H1 (cell line): ENCODE results near the gene LMX1B. TPM values are rescaled to one million over a fixed set of nuclear protein-coding genes. Genes with fewer than 3 reads are reported as not detected.

ENCODE experiments used
- CTCF ChIA-PET: fragments of 300-600 bp; sonication (Branson Sonifier 250); formaldehyde crosslinking; loops from one replicate; lab custom pipeline; 2021; ENCODE audit not compliant: partially characterized antibody; lab: Charles Lee
- POLR2A ChIA-PET: fragments of 300-600 bp; sonication (Branson Sonifier 250); formaldehyde crosslinking; loops from one replicate; lab custom pipeline; 2021; ENCODE audit warnings: inconsistent platforms; ENCODE audit not compliant: partially characterized antibody; lab: Charles Lee
- DNase-seq, 2 experiments: peaks; one replicate each; pipeline versions ENCODE4 v3.0.0 to v3.0.0-alpha.2; 2010 to 2022; ENCODE audit warnings: low spot score in 2 of 2, low read depth in 1 of 2, mixed read lengths in 1 of 2
- FAIRE-seq: peaks from 2 replicates; lab custom pipeline; 2011; peaks lifted over from hg19 to GRCh38; lab: Jason Lieb, UNC
- H2AFZ ChIP-seq: 2 replicates; pipeline ENCODE4 v1.8.1; 2012; ENCODE audit warnings: low read length, inconsistent platforms
- H2AK5ac ChIP-seq: 2 replicates; pipeline ENCODE4 v1.6.1; 2013; ENCODE audit warnings: low read depth, low read length
- H2BK120ac ChIP-seq: replicated peaks from 2 replicates; pipeline ENCODE3; 2013; ENCODE audit warnings: low read depth, low read length, inconsistent platforms
- H2BK12ac ChIP-seq: 2 replicates; pipeline ENCODE4 v1.6.1; 2013; ENCODE audit warnings: low read depth, low read length
- H2BK15ac ChIP-seq: 2 replicates; pipeline ENCODE4 v1.6.1; 2013; ENCODE audit warnings: low read length
- H2BK20ac ChIP-seq: 2 replicates; pipeline ENCODE4 v1.6.1; 2013; ENCODE audit warnings: low read length
- H2BK5ac ChIP-seq: 2 replicates; pipeline ENCODE4 v1.6.1; 2013; ENCODE audit warnings: low read depth, low read length
- H3K14ac ChIP-seq: 2 replicates; pipeline ENCODE4 v1.6.1; 2013; ENCODE audit warnings: inconsistent platforms; ENCODE audit not compliant: insufficient read length
- H3K18ac ChIP-seq: 2 replicates; pipeline ENCODE4 v1.6.1; 2013; ENCODE audit warnings: low read length; ENCODE audit errors: extremely low read depth
- H3K23ac ChIP-seq: 2 replicates; pipeline ENCODE4 v1.6.1; 2013; ENCODE audit warnings: inconsistent platforms; ENCODE audit not compliant: insufficient read length
- H3K23me2 ChIP-seq: 2 replicates; pipeline ENCODE4 v1.6.1; 2013; ENCODE audit warnings: low read depth, low read length
- H3K27ac ChIP-seq: 2 replicates; pipeline ENCODE4 v1.6.1; 2011; ENCODE audit warnings: low read depth, low read length, inconsistent platforms
- H3K27me3 ChIP-seq, 4 experiments: replicated peaks in 1 of 4; 1 replicate in 1 of 4; 2 replicates in 3 of 4; pipeline versions ENCODE4 v1.6.1 to v1.8.1; 2011 to 2013; ENCODE audit warnings: low read length in 3 of 4, mild to moderate bottlenecking in 3 of 4, inconsistent platforms in 2 of 4, mixed read lengths in 2 of 4, moderate library complexity in 1 of 4; ENCODE audit not compliant: control insufficient read depth in 3 of 4, insufficient read depth in 3 of 4; ENCODE audit errors: extremely low read depth in 1 of 4
- H3K36me3 ChIP-seq, 4 experiments: 2 replicates each; pipeline versions ENCODE4 v1.6.1 to v1.8.1; 2011 to 2013; ENCODE audit warnings: mild to moderate bottlenecking in 4 of 4, low read length in 3 of 4, moderate library complexity in 2 of 4, control low read depth in 1 of 4, inconsistent platforms in 1 of 4; ENCODE audit not compliant: insufficient read depth in 4 of 4, control insufficient read depth in 2 of 4
- H3K4ac ChIP-seq: replicated peaks from 2 replicates; pipeline ENCODE3; 2013; ENCODE audit warnings: low read length, low read depth, mixed read lengths, inconsistent platforms; ENCODE audit not compliant: insufficient read length
- H3K4me1 ChIP-seq, 4 experiments: replicated peaks in 1 of 4; 1 replicate in 1 of 4; 2 replicates in 3 of 4; pipeline versions ENCODE4 v1.6.1 to v1.8.1; 2011 to 2013; ENCODE audit warnings: low read length in 3 of 4, inconsistent platforms in 2 of 4, mixed read lengths in 1 of 4; ENCODE audit not compliant: insufficient read depth in 4 of 4, control insufficient read depth in 3 of 4
- H3K4me2 ChIP-seq, 2 experiments: 2 replicates each; pipeline versions ENCODE4 v1.6.1 to v1.8.1; 2011 to 2013; ENCODE audit warnings: low read depth in 2 of 2, low read length in 2 of 2, control low read depth in 1 of 2, inconsistent platforms in 1 of 2, mild to moderate bottlenecking in 1 of 2; ENCODE audit not compliant: insufficient read depth in 1 of 2
- H3K4me3 ChIP-seq, 4 experiments: fragments of 200-600, 300-600 bp in 1 of 4; sonication (generic), shearing (Covaris generic), sonication (Bioruptor Twin) in 1 of 4; 2 replicates each; pipeline versions ENCODE4 v1.5.1 to v1.8.1; 2011 to 2016; ENCODE audit warnings: low read length in 4 of 4, low read depth in 3 of 4, control low read depth in 2 of 4, inconsistent platforms in 2 of 4, mild to moderate bottlenecking in 2 of 4, mixed read lengths in 1 of 4, moderate library complexity in 1 of 4; ENCODE audit not compliant: insufficient read depth in 2 of 4; ENCODE audit errors: extremely low read depth in 1 of 4
- H3K56ac ChIP-seq: replicated peaks from 2 replicates; pipeline ENCODE3; 2013; ENCODE audit warnings: low read depth, mild to moderate bottlenecking, mixed read lengths, low read length, inconsistent platforms; ENCODE audit not compliant: insufficient read length
- H3K79me1 ChIP-seq: 2 replicates; pipeline ENCODE4 v1.6.1; 2013; ENCODE audit warnings: low read depth, low read length, control low read depth
- H3K79me2 ChIP-seq, 2 experiments: 2 replicates each; pipeline versions ENCODE4 v1.6.1 to v1.8.1; 2012 to 2013; ENCODE audit warnings: low read length in 2 of 2, mild to moderate bottlenecking in 2 of 2, inconsistent platforms in 1 of 2; ENCODE audit not compliant: insufficient read depth in 2 of 2, control insufficient read depth in 1 of 2
- H3K9ac ChIP-seq, 4 experiments: replicated peaks in 1 of 4; 1 replicate in 1 of 4; 2 replicates in 3 of 4; pipeline versions ENCODE4 v1.6.1 to v1.8.1; 2011 to 2013; ENCODE audit warnings: low read depth in 3 of 4, low read length in 3 of 4, control low read depth in 2 of 4, mild to moderate bottlenecking in 2 of 4, moderate library complexity in 2 of 4, inconsistent platforms in 1 of 4; ENCODE audit errors: extremely low read depth in 1 of 4
- H3K9me3 ChIP-seq, 2 experiments: 2 replicates each; pipeline versions ENCODE4 v1.6.1 to v1.8.1; 2012 to 2013; ENCODE audit warnings: mild to moderate bottlenecking in 2 of 2, moderate library complexity in 2 of 2, control low read depth in 1 of 2, inconsistent platforms in 1 of 2, low read depth in 1 of 2, low read length in 1 of 2, mixed read lengths in 1 of 2; ENCODE audit not compliant: insufficient read depth in 2 of 2
- H4K20me1 ChIP-seq, 2 experiments: replicated peaks in 1 of 2; 2 replicates each; pipeline versions ENCODE3 to v1.8.1; 2011 to 2013; ENCODE audit warnings: inconsistent platforms in 2 of 2, low read length in 2 of 2, mild to moderate bottlenecking in 1 of 2; ENCODE audit not compliant: insufficient read depth in 2 of 2, control insufficient read depth in 1 of 2
- H4K5ac ChIP-seq: 2 replicates; pipeline ENCODE4 v1.6.1; 2013; ENCODE audit warnings: low read length, low read depth, mixed read lengths, inconsistent platforms; ENCODE audit not compliant: insufficient read length
- H4K8ac ChIP-seq: 2 replicates; pipeline ENCODE4 v1.8.0; 2013; ENCODE audit warnings: mild to moderate bottlenecking, moderate library complexity, low read length, inconsistent platforms; ENCODE audit not compliant: insufficient read depth; ENCODE audit errors: extremely low read depth
- H4K91ac ChIP-seq: replicated peaks from 2 replicates; pipeline ENCODE3; 2013; ENCODE audit warnings: low read length, mixed read lengths, inconsistent platforms; ENCODE audit not compliant: insufficient read length
- YY1 ChIP-seq: IDR thresholded peaks from 2 replicates; pipeline ENCODE4 v1.6.1; 2011; ENCODE audit warnings: low read depth, mild to moderate bottlenecking, low read length
- WGBS, 2 experiments: shearing (Covaris generic) in 1 of 2; methylation state at CpG; one replicate each; pipeline versions ENCODE4 v1.1.6 to v1.1.7; 2013 to 2015; ENCODE audit warnings: low lambda C conversion rate in 2 of 2, mixed read lengths in 2 of 2, inconsistent platforms in 1 of 2, low coverage in 1 of 2, missing lambda C conversion rate in 1 of 2; ENCODE audit not compliant: insufficient replicate concordance in 2 of 2, insufficient coverage in 1 of 2, insufficient read length in 1 of 2; ENCODE audit errors: extremely low coverage in 1 of 2, missing lambda C conversion rate in 1 of 2; 5-methylcytosine and 5-hydroxymethylcytosine counted together
- polyA plus RNA-seq, 7 experiments: library from polyadenylated mRNA; depleted of rRNA in 3 of 7; stranded (reverse) in 5 of 7; unstranded in 2 of 7; fragments of >200 nt in 5 of 7; fragments of 200-250 nt in 2 of 7; gene quantifications; 1 replicate in 5 of 7; 2 replicates in 1 of 7; 4 replicates in 1 of 7; pipeline versions ENCODE4 v1.2.1 to v1.2.3, GENCODE V29; 2011 to 2013; ENCODE audit warnings: missing spikeins in 2 of 7, mixed read lengths in 2 of 7
- total RNA-seq: library from RNA; stranded (reverse); fragmentation: NEBNext Ultra II Directional; extraction: Animal tissue kit (Norgen Biotek cat#: 25700); gene quantifications from 2 replicates; pipeline ENCODE4 v1.2.1, GENCODE V29; 2021

LMX1B gene
- total and polyA plus RNA-seq, 2 of the 8 experiments (the other 6 are each of a cell fraction or from before 2014, with no cell fraction given) = 0.09 to 0.37 TPM

DNA sequence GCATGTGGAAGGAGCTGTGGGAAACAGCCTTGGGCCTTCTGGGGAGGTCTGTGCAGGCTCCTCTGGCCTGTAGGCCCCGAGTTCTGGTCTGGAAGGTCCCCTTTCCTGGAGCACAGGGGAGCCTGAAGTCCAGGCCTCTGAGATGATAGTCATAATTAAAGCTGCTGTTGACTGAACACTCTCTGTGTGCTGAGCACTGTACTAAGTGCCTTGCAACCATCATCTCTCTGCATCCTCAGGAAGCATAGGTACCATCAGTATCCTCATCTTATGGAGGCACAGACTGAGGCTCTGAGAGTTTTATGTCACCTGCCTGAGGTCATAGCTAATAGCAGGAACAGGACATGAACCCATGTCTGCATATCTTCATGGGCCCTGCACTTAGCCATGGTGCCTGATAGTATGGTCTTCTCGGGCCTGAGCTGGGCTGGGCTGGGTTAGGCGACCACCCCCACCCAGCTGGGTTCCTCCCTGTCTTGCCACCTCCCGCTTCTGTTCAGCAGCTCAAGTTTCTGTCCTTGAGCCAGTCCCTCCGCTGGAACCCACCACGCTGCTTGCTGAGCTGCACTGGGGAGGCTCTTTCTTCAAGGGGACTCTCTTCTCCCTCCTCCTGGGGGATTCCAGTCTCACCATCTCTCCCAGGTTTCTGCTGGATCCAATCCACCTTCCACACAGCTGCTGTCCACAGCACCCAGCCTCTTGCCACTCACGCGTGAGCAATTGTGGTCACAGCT lies 27.6 kb downstream of the LMX1B start:
- Histone ChIP-seq H3K79me2 (no peaks in the 10 kb centered on the region), H2BK12ac (peak overlapping the region; percentile 70; the same call in 1 of the 2 replicates), H3K4me1 (peaks cover 0 to 23% (median 11%) of the 10 kb centered on the region in 4 experiments; a peak in 6 of 7 replicates), H3K4me2 (no peak overlapping the region), H3K36me3 (no peaks in the 10 kb centered on the region), H3K18ac (0 out of 2 replicates have a peak overlapping the region, but pooled peaks have one; percentile 9), H3K4ac (no peak overlapping the region), H3K56ac (no peak overlapping the region), H3K27me3 (peaks cover 10 to 58% (median 45%) of the 10 kb centered on the region in 4 experiments), H4K20me1 (peaks cover 0 to 8% of the 10 kb centered on the region in 2 experiments), H4K91ac (no peak overlapping the region), H2BK120ac (no peak overlapping the region), H3K14ac (no peak overlapping the region), H2BK20ac (peak overlapping the region; percentile 66; the same call in 1 of the 2 replicates), H2BK5ac (no peak overlapping the region), H3K79me1 (no peaks in the 10 kb centered on the region), H4K5ac (no peak overlapping the region), H3K4me3 (no peak overlapping the region), H2BK15ac (peak overlapping the region; percentile 74), H2AFZ (no peak overlapping the region), H3K9ac (no peak overlapping the region), H3K27ac (no peak overlapping the region), H2AK5ac (peak overlapping the region; percentile 3; the same call in 1 of the 2 replicates), H3K9me3 (no peaks in the 10 kb centered on the region), H3K23ac (no peak overlapping the region), H3K23me2 (peaks cover 10% of the 10 kb centered on the region; the same call in 1 of the 2 replicates), H4K8ac (no peak overlapping the region; the same call in 1 of the 2 replicates)
- ChIA-PET CTCF (interaction anchor here (0.6 to 20.9 kb wide), 16 partner anchors 8 to 1371 kb away, joined by 3 to 323 read pairs (median 4); partner anchors contain the start of gene LMX1B), POLR2A (interaction anchor here (1.0 to 1.7 kb wide), 5 partner anchors 10 to 36 kb away, joined by 3 to 5 read pairs (median 5); no protein-coding TSS in a partner anchor)
- DNase-seq = no peak
- FAIRE-seq = no peak
- no peak for TF ChIP-seq YY1
- 83% methylated on average over 8 of the region's 8 CpGs; no CpG with 5 or more reads in 1 of the 2 experiments for WGBS, 2 experiments
